HuH-7 (cell line): ENCODE measurements around the gene RAPGEF4.
A peak's percentile ranks its signal among the peaks of the same experiment; 100 is the strongest.

Experiments
- DNase-seq: peaks from one replicate; pipeline ENCODE4 v3.0.0; 2011; ENCODE audit warnings: low spot score

The RAPGEF4 gene

GRCh38 chr2:172970660-172971059 lies 235.0 kb downstream of the RAPGEF4 start:
- DNase-seq: no peak

GRCh38 chr2:172972005-172972619 lies 236.5 kb downstream of the RAPGEF4 start:
- DNase-seq: peak; percentile 62

DNA sequence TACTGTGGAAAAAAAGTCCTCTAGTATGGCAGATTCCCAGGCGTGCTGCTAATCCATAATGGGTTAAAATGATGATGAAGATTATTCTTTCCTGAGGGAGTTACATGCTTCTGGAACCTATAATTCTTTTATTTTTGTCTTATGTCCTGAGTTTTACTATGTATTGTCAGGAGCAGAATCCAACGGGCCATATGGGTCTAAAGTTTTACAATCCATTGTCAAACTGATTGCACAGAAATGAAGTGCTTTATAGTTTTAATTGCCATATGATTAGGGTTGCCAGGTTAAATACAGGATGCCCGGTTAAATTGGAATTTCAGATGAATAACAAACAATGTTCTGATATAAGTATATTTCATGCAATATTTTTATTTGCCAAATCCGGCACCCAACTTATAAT lies 239.1 kb downstream of the RAPGEF4 start:
- no peak for DNase-seq

DNA sequence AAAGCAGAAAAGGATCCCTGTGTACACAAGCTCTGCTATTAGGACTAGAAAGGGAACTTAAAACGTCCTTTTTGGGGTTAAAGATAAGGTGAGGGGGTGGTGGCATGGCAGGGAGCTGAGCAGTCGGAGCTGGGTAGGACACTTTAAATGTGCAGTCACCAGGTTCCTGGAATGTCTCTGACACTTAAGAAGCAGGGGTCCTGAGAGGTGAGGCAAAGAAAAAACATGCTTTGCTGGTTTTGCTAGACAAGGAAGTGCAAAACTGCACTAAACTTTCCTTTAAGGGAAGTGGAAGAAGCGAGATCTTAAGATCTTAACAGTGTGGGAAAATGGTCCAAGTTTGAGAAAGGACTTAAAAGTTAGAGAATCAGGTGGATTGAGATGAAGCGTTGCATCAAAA lies 240.5 kb downstream of the RAPGEF4 start:
- DNase-seq: no peak

DNA sequence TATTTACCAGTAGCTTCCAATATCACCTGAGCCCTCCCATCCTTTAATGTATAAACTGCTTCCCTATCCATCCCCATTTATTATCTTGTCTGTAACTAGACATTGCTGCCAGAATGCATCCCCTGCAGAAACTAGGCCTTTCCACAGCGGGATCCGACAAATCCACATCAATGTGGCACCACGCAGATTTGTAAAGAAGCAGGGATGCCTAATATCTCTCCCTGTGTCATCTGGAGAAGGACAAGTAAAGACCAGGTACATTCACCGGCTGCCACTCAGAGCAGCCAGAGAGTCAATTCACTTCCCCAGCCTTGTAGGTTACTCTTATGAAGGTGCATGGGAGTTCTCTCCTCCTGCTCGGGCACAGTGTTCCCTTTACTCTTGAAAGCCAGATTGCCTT lies 241.2 kb downstream of the RAPGEF4 start:
- DNase-seq: no peak

GRCh38 chr2:172977270-172978062 lies 241.8 kb downstream of the RAPGEF4 start:
- no peak for DNase-seq

DNA sequence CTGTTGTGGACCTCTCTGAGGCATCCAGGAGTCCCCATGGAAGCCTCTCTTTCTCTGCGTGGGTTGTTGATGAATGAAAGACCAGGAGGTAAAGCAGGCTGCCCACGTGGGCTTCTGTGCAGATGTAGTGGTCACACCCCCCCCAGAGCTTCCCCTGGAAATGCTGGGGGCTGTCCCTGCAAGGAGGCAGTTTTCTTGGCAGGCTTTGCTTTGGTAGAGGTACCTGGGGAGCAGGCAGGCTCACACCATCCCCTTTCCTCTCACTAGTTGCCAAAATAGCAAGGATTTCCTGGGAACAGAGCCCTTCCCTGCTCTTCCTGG lies 242.4 kb downstream of the RAPGEF4 start:
- DNase-seq: no peak

- no peak for DNase-seq
Observed at GRCh38 chr2:172985139-172985892, 249.7 kb downstream of the RAPGEF4 start.

GRCh38 chr2:172986040-172986439 lies 250.4 kb downstream of the RAPGEF4 start:
- no peak for DNase-seq

DNA sequence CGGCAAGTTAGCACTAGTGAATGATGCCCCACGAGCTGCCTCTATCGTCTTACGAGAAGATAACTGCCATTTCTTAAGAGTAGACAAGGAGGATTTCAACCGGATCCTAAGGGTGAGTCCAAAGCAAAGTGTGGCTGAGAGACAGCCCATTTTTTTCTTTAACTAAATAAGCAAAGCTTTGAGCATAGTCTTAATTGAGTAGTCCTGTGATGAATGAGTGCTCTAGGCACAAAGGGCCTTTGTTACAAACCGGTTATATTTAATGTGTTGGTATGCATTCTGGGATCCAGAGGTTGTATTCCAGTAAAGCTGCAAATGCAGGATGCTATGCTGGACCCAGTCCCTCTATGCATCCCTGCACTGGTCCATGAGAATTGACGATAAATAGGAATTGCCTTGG lies 253.1 kb downstream of the RAPGEF4 start:
- DNase-seq: no peak

- no peak for DNase-seq
Observed at GRCh38 chr2:172991031-172991430, 255.4 kb downstream of the RAPGEF4 start.

GRCh38 chr2:172993139-172993538 lies 257.5 kb downstream of the RAPGEF4 start:
- no peak for DNase-seq

GRCh38 chr2:172993931-172994717 lies 258.5 kb downstream of the RAPGEF4 start:
- no peak for DNase-seq

DNA sequence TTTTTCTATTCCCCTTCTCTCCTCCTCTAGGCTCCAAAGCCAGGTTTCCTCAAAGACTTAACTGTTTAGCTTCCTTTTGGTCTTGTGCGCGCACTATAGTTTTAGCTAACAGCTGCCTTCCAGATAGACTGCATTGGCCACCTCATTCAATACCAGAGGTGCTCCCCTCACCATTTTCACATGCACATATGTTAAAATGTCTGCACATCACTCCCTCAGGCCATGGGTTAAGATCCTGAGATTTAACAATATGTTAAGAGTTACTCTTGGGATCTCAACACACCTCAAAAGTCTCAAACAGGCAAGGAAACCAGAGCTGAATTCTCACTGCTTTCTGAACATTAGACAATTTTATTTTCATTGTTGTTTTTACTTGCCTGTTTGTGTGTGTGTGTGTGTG lies 259.2 kb downstream of the RAPGEF4 start:
- no peak for DNase-seq

- peak; percentile 55 for DNase-seq
Observed at GRCh38 chr2:172995323-172996244, 259.9 kb downstream of the RAPGEF4 start.

DNA sequence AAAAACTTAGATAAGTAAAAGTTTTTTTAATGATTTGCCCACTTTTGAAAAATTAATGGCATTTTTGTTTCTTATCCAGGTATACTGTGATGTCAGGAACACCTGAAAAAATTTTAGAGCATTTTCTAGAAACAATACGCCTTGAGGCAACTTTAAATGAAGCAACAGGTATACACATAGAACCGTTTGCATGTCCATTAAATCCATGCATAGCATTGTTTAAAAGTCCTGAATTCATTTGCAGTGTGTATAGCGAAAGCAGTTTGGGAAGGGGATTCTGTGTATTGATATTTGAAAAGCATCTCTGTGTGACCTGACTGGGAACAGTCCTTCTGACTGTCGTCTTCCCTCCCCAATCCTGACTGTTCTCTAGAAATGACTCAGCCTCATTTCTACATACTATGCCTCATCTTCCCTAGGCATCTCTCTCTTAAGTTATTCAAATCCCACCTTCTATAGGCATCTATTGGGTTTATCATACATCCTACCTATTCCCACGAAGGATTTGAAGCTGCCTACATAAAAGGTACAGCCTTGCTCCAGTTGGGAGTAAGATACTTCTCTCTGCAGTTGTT lies 260.8 kb downstream of the RAPGEF4 start:
- DNase-seq: no peak

- DNase-seq: no peak
Observed at GRCh38 chr2:172997031-172997430, 261.4 kb downstream of the RAPGEF4 start.

DNA sequence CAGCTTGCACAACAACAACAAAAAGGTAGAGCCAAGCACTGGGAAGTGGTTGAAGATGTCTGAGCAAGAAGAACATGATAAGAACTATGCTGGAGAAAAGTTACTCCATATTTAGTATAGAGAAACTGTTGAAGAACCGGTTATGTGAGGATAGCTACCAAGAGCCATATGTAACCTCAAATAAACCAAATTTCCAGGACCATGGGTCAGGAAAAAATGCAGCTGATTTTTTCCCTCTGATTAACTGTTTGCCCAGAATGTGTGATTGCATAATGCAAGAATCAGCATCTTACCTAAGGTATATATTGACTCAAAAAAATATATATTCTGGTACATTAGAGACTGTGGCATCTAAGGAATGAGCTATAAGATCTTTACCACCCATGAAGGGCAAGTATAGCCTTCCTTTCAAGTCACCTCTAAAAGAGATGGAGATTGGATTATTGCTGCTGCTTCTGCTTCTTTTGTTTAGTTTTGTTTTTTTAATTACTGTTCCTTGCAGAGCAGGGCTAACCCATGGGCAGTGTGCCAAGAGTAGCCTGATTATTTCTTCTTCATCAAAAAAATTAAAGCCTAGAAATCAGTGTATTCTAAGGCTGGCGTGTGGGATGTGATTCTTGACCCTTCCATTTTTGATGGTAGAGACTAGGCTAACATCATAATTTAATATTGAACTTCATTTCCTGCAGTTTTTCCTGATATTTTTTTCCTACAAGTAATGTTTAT lies 263.1 kb downstream of the RAPGEF4 start:
- DNase-seq: no peak

DNA sequence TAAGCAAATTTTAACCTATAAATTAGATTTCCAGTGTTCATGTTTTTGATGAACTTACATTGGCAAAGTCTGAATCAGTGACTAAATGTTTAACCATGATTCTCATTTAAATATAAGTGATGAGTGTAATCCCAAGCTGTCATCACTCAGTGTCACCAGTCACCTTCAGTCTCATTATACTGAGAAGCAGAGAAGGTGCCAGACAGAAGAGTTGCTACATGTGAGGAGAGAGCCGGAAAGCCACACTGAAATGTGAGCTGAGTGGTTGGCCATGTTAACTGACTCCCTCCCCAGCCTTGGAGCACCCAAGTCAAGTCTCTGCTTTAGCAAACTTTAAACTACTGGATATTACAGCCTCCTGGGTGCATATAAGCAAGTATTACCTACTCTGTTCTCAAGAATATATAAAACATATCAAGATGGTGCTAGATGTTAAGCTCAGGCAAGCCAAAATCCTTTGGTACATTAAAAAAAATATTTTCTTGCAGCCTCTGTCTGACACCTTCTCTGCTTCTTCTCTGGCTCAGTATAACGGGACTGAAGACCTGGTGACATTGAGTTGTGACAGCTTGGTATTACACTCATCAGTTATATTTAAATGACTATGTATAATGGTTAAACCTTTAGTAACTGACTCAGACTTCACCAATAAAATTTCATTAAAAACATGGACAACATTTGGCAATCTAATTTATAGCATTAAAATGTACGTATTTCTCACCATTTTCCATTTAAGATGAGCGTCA lies 264.2 kb downstream of the RAPGEF4 start:
- DNase-seq: no peak
